ENCODE results near the gene INTS1.
A peak's percentile ranks its signal among the peaks of the same experiment; 100 is the strongest.

The INTS1 gene

GRCh38 chr7:1480670-1481069, 23.5 kb downstream of the INTS1 start:
- POLR2A ChIA-PET = no interaction called here

GRCh38 chr7:1479287-1479686, 24.9 kb downstream of the INTS1 start:
- ChIA-PET POLR2A (no interaction called here), CTCF (no interaction called here)
- DNase-seq (ENCODE audit: extremely low spot score) = no peak
- no peak for TF ChIP-seq ZNF384 (IDR thresholded peaks at IDR 0.05)

More at GRCh38 chr7:1480670-1481069, 23.5 kb downstream of the INTS1 start:
- no peak for DNase-seq (ENCODE audit: extremely low spot score)
- TF ChIP-seq ELF4 (IDR thresholded peaks at IDR 0.05) = no peak
- TF ChIP-seq SP1 (IDR thresholded peaks at IDR 0.05) = no peak
- no peak for TF ChIP-seq ARNT (IDR thresholded peaks at IDR 0.05)
- TF ChIP-seq LEF1 (IDR thresholded peaks at IDR 0.05; ENCODE audit: borderline replicate concordance) = no peak
- no peak for TF ChIP-seq FOXK2 (IDR thresholded peaks at IDR 0.05)
- CTCF ChIA-PET = no interaction called here

GRCh38 chr7:1478480-1478879, 25.7 kb downstream of the INTS1 start:
- no peak for DNase-seq (ENCODE audit: extremely low spot score)
- ChIA-PET POLR2A (no interaction called here), CTCF (no interaction called here)
- TF ChIP-seq LEF1 (IDR thresholded peaks at IDR 0.05; ENCODE audit: borderline replicate concordance) (no peak), HDGF (IDR thresholded peaks at IDR 0.05; ENCODE audit: borderline replicate concordance) (no peak)

- no peak for DNase-seq (ENCODE audit: extremely low spot score)
- CTCF ChIA-PET = no interaction called here
- TF ChIP-seq FOXA1 (IDR thresholded peaks at IDR 0.05) (no peak), ARNT (IDR thresholded peaks at IDR 0.05) (no peak), HDGF (IDR thresholded peaks at IDR 0.05; ENCODE audit: borderline replicate concordance) (no peak), LEF1 (IDR thresholded peaks at IDR 0.05; ENCODE audit: borderline replicate concordance) (no peak), PKNOX1 (IDR thresholded peaks at IDR 0.05) (no peak), SP1 (IDR thresholded peaks at IDR 0.05) (no peak), BHLHE40 (IDR thresholded peaks at IDR 0.05; ENCODE audit: borderline replicate concordance) (no peak), CTBP1 (IDR thresholded peaks at IDR 0.05; ENCODE audit: borderline replicate concordance) (no peak), FOXK2 (IDR thresholded peaks at IDR 0.05) (no peak)
- POLR2A ChIA-PET = no interaction called here
Observed at GRCh38 chr7:1476859-1477258, 27.3 kb downstream of the INTS1 start.

- ChIA-PET POLR2A (no interaction called here), CTCF (interaction anchor here (0.6 kb wide), 2 partner anchors 28 to 71 kb away, joined by 3 to 4 read pairs; no protein-coding TSS in a partner anchor)
- no peak for TF ChIP-seq CTBP1 (IDR thresholded peaks at IDR 0.05; ENCODE audit: borderline replicate concordance)
- TF ChIP-seq FOXM1 (IDR thresholded peaks at IDR 0.05; ENCODE audit: borderline replicate concordance) = no peak
- no peak for TF ChIP-seq SUZ12 (IDR thresholded peaks at IDR 0.05)
- TF ChIP-seq TARDBP (IDR thresholded peaks at IDR 0.05) = no peak
- no peak for TF ChIP-seq HDGF (IDR thresholded peaks at IDR 0.05; ENCODE audit: borderline replicate concordance)
- no peak for TF ChIP-seq BHLHE40 (IDR thresholded peaks at IDR 0.05; ENCODE audit: borderline replicate concordance)
- no peak for TF ChIP-seq FOXK2 (IDR thresholded peaks at IDR 0.05)
- TF ChIP-seq NFRKB (IDR thresholded peaks at IDR 0.05) = no peak
- TF ChIP-seq ELF4 (IDR thresholded peaks at IDR 0.05) = no peak
- TF ChIP-seq PKNOX1 (IDR thresholded peaks at IDR 0.05) = no peak
- no peak for TF ChIP-seq FOXA1 (IDR thresholded peaks at IDR 0.05)
- no peak for TF ChIP-seq ARNT (IDR thresholded peaks at IDR 0.05)
- no peak for TF ChIP-seq LEF1 (IDR thresholded peaks at IDR 0.05; ENCODE audit: borderline replicate concordance)
- TF ChIP-seq SP1 (IDR thresholded peaks at IDR 0.05) = no peak
- no peak for DNase-seq (ENCODE audit: extremely low spot score)
Observed at GRCh38 chr7:1475991-1476390, 28.2 kb downstream of the INTS1 start.

GRCh38 chr7:1475393-1475792, 28.8 kb downstream of the INTS1 start:
- ChIA-PET CTCF (interaction anchor here (0.9 kb wide), 1 partner anchor 9 kb away, joined by 5 read pairs; no protein-coding TSS in a partner anchor), POLR2A (no interaction called here)
- DNase-seq (ENCODE audit: extremely low spot score) = no peak

GRCh38 chr7:1474736-1475135, 29.5 kb downstream of the INTS1 start:
- no peak for DNase-seq (ENCODE audit: extremely low spot score)
- TF ChIP-seq ARNT (IDR thresholded peaks at IDR 0.05) (no peak), ELF4 (IDR thresholded peaks at IDR 0.05) (no peak)
- CTCF ChIA-PET = interaction anchor here (0.8 to 1.2 kb wide), 3 partner anchors 9 to 34 kb away, joined by 3 to 5 read pairs (median 3); no protein-coding TSS in a partner anchor
- POLR2A ChIA-PET = no interaction called here

More at GRCh38 chr7:1475393-1475792, 28.8 kb downstream of the INTS1 start:
- TF ChIP-seq SP1 (IDR thresholded peaks at IDR 0.05) (no peak), TARDBP (IDR thresholded peaks at IDR 0.05) (no peak), PKNOX1 (IDR thresholded peaks at IDR 0.05) (no peak)

- DNase-seq (ENCODE audit: extremely low spot score) = peak; percentile 93
- POLR2A ChIA-PET = no interaction called here
- CTCF ChIA-PET = interaction anchor here (0.7 to 1.2 kb wide), 4 partner anchors 13 to 521 kb away, joined by 3 read pairs; no protein-coding TSS in a partner anchor
- TF ChIP-seq PKNOX1 (IDR thresholded peaks at IDR 0.05) = peak; percentile 49; the same call in 1 of the 2 replicates
- 0 out of 2 replicates have a peak, but pooled peaks have one; percentile 30 for TF ChIP-seq HDGF (IDR thresholded peaks at IDR 0.05; ENCODE audit: borderline replicate concordance)
- no peak for TF ChIP-seq LEF1 (IDR thresholded peaks at IDR 0.05; ENCODE audit: borderline replicate concordance)
Observed at GRCh38 chr7:1473864-1474512, 30.2 kb downstream of the INTS1 start.
